CD4-positive, alpha-beta T cell treated with Interleukin-15 for 1 hour (primary cell): ENCODE measurements around the gene INPP4A.

Experiments used
- DNase-seq: peaks from one replicate; pipeline ENCODE4 v3.0.0-alpha.2; 2020

INPP4A gene

DNA sequence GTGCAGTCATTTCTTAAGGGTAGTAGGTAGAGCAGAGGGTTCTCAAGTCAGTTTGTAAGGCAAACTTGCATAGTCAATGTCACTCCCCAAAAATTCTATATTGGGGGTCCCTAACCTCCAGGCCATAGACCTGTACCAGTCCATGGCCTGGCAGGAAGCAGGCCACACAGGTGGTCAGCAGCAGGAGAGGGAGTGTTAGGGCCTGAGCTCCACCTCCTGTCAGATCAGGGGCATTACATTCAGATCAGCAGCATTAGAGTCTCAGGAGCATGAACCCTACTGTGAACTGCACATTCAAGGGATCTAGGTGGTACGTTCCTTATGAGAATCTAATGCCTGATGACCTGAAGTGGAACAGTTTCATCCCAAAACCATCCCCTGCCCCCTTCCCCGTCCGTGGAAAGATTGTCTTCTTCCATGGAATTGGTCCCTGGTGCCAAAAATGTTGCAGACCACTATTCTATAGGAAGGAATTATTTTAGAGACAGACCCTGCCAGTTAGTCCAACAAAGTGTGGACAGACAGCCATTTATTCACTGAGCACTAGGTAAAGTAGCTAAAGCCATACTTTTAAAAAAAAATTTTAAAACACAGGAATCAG is 157.0 kb downstream of the INPP4A start:
- no peak for DNase-seq

DNA sequence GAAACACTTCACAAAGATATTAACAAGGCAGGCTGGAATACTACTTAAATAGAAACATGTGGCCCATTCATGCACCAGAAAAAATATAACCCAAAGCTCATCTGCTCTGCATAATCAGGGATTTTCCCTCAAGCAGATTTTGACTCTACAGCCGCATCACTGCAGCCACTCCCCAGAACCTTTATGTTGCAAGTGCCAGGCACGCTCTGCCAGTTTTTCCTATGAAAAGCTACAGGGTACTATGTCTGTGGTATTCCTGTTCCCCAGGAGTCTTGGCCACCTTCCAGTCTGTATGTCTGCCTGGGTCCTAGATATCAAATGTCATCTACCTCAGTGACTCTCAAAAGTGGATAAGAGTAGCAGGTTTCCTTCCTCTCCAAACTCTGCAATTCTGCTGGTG is 159.9 kb downstream of the INPP4A start:
- DNase-seq, result no peak

- DNase-seq, result no peak
Observed at GRCh38 chr2:98605076-98605475, 160.4 kb downstream of the INPP4A start.

- no peak for DNase-seq
Observed at GRCh38 chr2:98606431-98606830, 161.8 kb downstream of the INPP4A start.

DNA sequence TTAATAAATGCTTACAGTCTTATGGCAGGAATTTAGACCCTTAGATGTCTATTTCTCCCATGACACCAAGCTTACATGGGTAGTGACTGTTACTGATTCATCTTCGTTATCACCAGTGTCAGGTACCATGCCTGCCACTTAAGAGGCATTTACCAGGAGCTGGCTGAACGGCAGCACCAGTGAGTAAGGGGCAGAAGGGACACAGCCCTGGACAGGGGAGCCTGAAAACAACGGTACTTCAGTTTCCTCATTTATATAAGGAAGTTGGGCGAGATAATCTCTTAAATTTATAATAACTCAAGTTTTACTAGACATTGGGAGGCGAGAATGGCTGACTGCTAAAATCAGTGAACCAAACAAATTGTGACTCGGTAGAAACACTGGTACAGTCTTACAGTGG is 162.4 kb downstream of the INPP4A start:
- no peak for DNase-seq

DNA sequence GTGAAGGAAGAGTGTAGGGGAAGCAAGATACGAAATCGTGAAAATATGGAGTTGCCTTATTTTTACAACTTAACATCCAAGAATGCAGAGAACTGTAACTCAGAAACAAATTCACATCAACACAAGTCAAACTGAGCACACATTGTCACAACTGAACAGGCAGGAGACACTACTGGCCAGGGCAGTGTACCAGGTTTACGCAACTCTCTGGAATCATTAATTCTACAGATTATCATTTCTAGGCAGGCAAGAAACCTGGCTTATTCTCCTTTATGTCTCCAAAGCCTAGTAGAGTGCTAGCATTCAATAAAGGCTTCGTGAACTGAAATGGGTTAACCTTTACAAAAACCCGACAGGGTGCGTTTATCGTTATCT is 163.1 kb downstream of the INPP4A start:
- DNase-seq, result no peak

- peak; percentile 91 for DNase-seq
Observed at GRCh38 chr2:98608116-98608961, 163.7 kb downstream of the INPP4A start, which contains the start of the genes COA5 and UNC50. Gene COA5, minus strand, starts transcription at chr2:98608512. Its CDS starts 107 bp downstream, at chr2:98608405. Gene UNC50, plus strand, starts transcription at chr2:98608589. Its CDS starts 1,171 bp downstream, at chr2:98609760.

- DNase-seq, result no peak
Observed at GRCh38 chr2:98608962-98609604, 164.4 kb downstream of the INPP4A start.

GRCh38 chr2:98614024-98614739 is 169.5 kb downstream of the INPP4A start:
- DNase-seq, result no peak

- DNase-seq, result no peak
Observed at GRCh38 chr2:98615481-98615880, 170.8 kb downstream of the INPP4A start.

DNA sequence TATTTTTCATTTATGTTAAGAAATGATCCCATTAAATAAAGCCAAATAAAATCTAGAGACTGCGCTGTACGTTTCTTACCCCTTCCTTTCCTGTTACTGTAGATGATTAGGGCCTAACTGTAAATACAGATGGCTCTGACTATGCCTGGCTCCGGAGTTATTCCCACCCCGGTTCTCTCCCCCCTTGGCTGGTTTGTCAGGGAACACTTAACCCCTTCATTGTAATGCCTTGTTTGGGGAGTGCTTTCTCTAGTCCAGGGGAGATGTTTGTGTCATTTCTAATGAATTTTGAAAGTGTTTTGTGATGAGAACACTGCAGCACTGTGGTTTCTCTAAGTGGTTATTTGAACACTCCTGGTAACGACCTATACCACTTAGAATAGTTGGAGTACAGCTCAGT is 172.5 kb downstream of the INPP4A start:
- no peak for DNase-seq

- DNase-seq, result no peak
Observed at GRCh38 chr2:98623657-98624056, 179.0 kb downstream of the INPP4A start.

GRCh38 chr2:98632351-98632750 is 187.7 kb downstream of the INPP4A start:
- DNase-seq, result no peak

DNA sequence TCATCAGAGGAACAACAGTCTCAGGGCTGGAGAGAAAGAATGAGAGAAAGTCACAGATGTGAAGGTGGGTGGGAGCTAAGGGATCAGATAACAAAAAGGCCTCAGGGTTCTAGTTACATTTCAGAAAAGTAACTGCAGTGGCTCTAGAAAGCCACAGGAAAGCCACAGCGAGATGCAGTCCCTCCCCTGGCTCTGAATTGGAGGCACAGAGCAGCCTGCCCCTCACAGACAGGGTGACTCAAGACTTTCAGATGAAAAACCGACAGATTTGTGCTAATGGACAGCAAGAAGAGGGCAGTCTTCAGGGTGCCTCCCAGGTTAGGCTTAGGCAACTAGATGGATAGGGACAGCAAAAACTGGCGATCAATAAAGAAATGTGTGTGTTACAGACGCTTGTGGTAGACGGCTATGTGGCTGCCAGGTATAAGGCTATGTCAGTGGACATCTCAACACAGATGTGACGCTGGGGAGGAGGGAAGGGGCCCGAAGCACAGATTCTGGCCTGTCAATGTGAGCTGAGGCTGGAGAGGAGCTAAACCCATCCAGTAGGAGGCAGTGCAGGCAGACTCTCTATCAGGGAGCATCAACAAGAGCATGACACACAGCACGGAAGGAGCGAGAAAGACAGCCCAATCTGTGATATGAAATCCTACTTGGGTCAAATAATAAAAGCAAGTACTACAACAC is 189.9 kb downstream of the INPP4A start:
- DNase-seq, result peak; percentile 45

DNA sequence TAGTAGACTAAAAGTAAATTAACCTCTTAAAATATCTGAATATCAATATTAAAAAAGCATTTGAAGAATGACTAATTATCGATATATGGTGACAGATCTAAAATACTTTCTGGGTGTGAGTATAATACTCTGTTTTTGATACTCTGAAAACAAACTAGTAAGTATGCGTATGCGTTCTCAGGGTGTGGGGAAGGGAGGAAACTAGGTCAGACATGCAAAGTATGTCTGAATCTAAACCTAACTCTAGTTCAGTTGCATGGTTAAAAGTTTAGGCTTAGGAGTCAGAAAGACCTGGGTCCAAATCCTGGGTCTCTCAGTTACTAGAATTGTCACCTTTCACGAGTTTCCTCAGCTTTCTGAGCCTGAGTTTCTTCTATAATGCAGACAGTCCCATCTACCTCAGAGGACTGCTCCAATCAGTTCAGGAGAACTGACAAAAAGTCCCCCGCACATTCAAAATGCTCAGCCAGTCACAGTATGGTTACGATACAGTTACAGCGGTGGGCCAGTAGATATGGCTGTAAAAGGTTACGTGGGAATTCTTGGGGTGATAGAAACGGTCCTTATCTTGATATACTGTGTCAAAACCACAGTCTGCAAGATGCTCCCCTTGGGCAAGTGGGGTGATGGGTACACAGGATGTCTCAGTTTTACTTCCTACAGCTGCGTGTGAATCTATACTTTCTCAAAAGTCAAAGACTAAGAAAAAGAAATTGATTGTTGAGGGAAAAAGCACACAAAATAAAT is 192.9 kb downstream of the INPP4A start:
- DNase-seq, result peak; percentile 62

DNA sequence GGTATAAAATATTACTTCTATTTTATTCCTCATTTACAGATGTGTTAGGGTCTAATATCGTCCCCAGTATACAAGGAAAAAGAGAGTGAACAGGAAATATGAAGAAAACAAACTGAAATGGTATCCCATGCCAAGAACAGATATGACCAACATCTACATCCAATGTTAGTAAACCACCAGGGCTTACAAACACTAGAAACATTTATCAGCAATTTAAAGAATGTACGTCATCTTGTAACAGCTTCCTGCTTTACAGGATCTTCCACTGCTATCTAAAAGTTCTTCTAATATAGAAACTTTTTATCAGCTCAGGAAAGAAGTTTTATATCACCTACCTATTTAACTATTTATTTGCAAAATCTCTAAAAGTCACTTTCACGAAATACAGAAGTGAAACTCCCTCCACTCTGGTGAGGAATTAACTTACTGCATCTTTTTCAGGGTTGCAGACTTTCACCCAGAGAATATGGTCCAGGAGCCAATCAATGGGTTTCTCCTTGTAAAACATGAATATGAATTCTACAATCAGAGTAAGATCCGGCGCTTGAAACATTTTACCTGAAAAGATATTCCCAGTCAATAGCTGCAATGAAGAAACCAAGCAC is 198.9 kb downstream of the INPP4A start:
- DNase-seq, result no peak
